Keratinocyte (primary cell): ENCODE measurements around the gene INSIG1. TPM values are rescaled to one million over a fixed set of nuclear protein-coding genes. Genes with fewer than 3 reads are reported as not detected.

Source experiments
- DNase-seq: peaks from one replicate; pipeline ENCODE4 v3.0.0-alpha.2; 2011; ENCODE audit warnings: low read depth, missing footprints, low spot score
- FAIRE-seq: peaks from 2 replicates; lab custom pipeline; 2011; peaks lifted over from hg19 to GRCh38; lab: Jason Lieb, UNC
- H2AFZ ChIP-seq: 2 replicates; pipeline ENCODE4 v1.6.0; 2012; ENCODE audit warnings: low read length, control low read depth, inconsistent platforms; ENCODE audit not compliant: control insufficient read depth
- H3K27ac ChIP-seq: 2 replicates; pipeline ENCODE4 v1.5.1; 2011; ENCODE audit warnings: low read length; ENCODE audit not compliant: control insufficient read depth, insufficient read depth
- H3K27me3 ChIP-seq: 3 replicates; pipeline ENCODE4 v1.6.0; 2011; ENCODE audit warnings: low read length; ENCODE audit not compliant: control insufficient read depth, insufficient read depth; ENCODE audit errors: extremely low read depth
- H3K36me3 ChIP-seq, 2 experiments: 2 replicates in 1 of 2; 3 replicates in 1 of 2; pipeline ENCODE4 v1.5.1; 2011; ENCODE audit warnings: low read length in 2 of 2, mild to moderate bottlenecking in 1 of 2; ENCODE audit not compliant: control insufficient read depth in 2 of 2, insufficient read depth in 2 of 2; ENCODE audit errors: extremely low read depth in 1 of 2
- H3K4me1 ChIP-seq: 3 replicates; pipeline ENCODE4 v1.5.1; 2011; ENCODE audit warnings: low read length; ENCODE audit not compliant: control insufficient read depth, insufficient read depth; ENCODE audit errors: extremely low read depth
- H3K4me2 ChIP-seq: 3 replicates; pipeline ENCODE4 v1.6.0; 2011; ENCODE audit warnings: low read depth, low read length; ENCODE audit not compliant: control insufficient read depth, insufficient read depth; ENCODE audit errors: extremely low read depth
- H3K4me3 ChIP-seq, 3 experiments: fragments of 200-600 bp in 1 of 3; sonication (generic) in 1 of 3; 2 replicates in 2 of 3; 3 replicates in 1 of 3; pipeline ENCODE4 v1.5.1; 2011 to 2016; ENCODE audit warnings: low read length in 3 of 3, mild to moderate bottlenecking in 3 of 3, control low read depth in 2 of 3, inconsistent platforms in 1 of 3, low read depth in 1 of 3, mixed read lengths in 1 of 3, mixed run types in 1 of 3, moderate library complexity in 1 of 3; ENCODE audit not compliant: control insufficient read depth in 2 of 3, insufficient read depth in 2 of 3; ENCODE audit errors: extremely low read depth in 1 of 3
- H3K79me2 ChIP-seq: 2 replicates; pipeline ENCODE4 v1.6.0; 2012; ENCODE audit warnings: low read length; ENCODE audit not compliant: control insufficient read depth, insufficient read depth
- H3K9ac ChIP-seq: 3 replicates; pipeline ENCODE4 v1.6.0; 2011; ENCODE audit warnings: low read length; ENCODE audit not compliant: control insufficient read depth, insufficient read depth; ENCODE audit errors: extremely low read depth
- H3K9me1 ChIP-seq: 3 replicates; pipeline ENCODE4 v1.6.0; 2011; ENCODE audit warnings: low read length; ENCODE audit not compliant: control insufficient read depth, insufficient read depth; ENCODE audit errors: extremely low read depth
- H3K9me3 ChIP-seq: 2 replicates; pipeline ENCODE4 v1.5.1; 2012; ENCODE audit warnings: low read depth, low read length; ENCODE audit not compliant: control insufficient read depth
- H4K20me1 ChIP-seq: 3 replicates; pipeline ENCODE4 v1.6.0; 2011; ENCODE audit warnings: low read length; ENCODE audit not compliant: control insufficient read depth, insufficient read depth; ENCODE audit errors: extremely low read depth
- CTCF ChIP-seq, 3 experiments: IDR thresholded peaks in 1 of 3; conservative IDR thresholded peaks in 1 of 3; optimal IDR thresholded peaks in 1 of 3; 2 replicates in 2 of 3; 3 replicates in 1 of 3; pipeline versions ENCODE3 to v1.5.1; 2011; ENCODE audit warnings: low read length in 3 of 3, mild to moderate bottlenecking in 3 of 3, moderate library complexity in 2 of 3, control low read depth in 1 of 3, inconsistent platforms in 1 of 3; ENCODE audit not compliant: insufficient read depth in 2 of 3; ENCODE audit errors: extremely low read depth in 1 of 3
- EZH2 ChIP-seq: IDR thresholded peaks from one replicate; pipeline ENCODE4 v1.6.1; 2012; ENCODE audit warnings: inconsistent platforms, mild to moderate bottlenecking, low read length, moderate library complexity
- dilution Hi-C: fragments of 300-500 bp; cut with MboI; formaldehyde crosslinking; loops from one replicate; pipeline ENCODE4 v1.7.0; 2020; ENCODE audit warnings: low sequenced_read_pairs; ENCODE audit not compliant: extremely low pct_ligation_motif_present
- polyA plus RNA-seq, 5 experiments: library from polyadenylated mRNA; depleted of rRNA in 3 of 5; stranded (reverse) in 3 of 5; stranded (forward) in 1 of 5; unstranded in 1 of 5; fragments of >200 nt; gene quantifications; 1 replicate in 1 of 5; 2 replicates in 3 of 5; 3 replicates in 1 of 5; pipeline versions ENCODE4 v1.2.1 to v1.2.3, GENCODE V29; 2011 to 2012; ENCODE audit warnings: missing spikeins in 2 of 5, low read depth in 1 of 5, low replicate concordance in 1 of 5

INSIG1 gene
- polyA plus RNA-seq, 1 donor (not counting 4 experiments of a cell fraction or from before 2014, with no cell fraction given): 104 TPM

- H2AFZ ChIP-seq: no peak overlapping the region
- no peaks in the 10 kb centered on the region for H3K4me1 ChIP-seq
- no peak overlapping the region for H3K4me2 ChIP-seq
- H3K9me3 ChIP-seq: no peaks in the 10 kb centered on the region
- H4K20me1 ChIP-seq: no peaks in the 10 kb centered on the region
- no peak for TF ChIP-seq EZH2
- TF ChIP-seq CTCF (optimal IDR thresholded peaks at IDR 0.05 in 1 of 3, IDR thresholded peaks at IDR 0.05 in 1 of 3, conservative IDR thresholded peaks at IDR 0.05 in 1 of 3; ENCODE audit: extremely low read depth in 1 of 3, insufficient read depth in 2 of 3, low read length in 3 of 3): no peak
- no peak for DNase-seq
- H3K27me3 ChIP-seq: no peaks in the 10 kb centered on the region
- H3K9ac ChIP-seq: no peak overlapping the region
- no peak overlapping the region for H3K27ac ChIP-seq
- H3K9me1 ChIP-seq: no peaks in the 10 kb centered on the region
- no peak for FAIRE-seq
- no peaks in the 10 kb centered on the region for H3K79me2 ChIP-seq
- no peaks in the 10 kb centered on the region for H3K36me3 ChIP-seq
- dilution Hi-C loops: no loop called here
- no peak overlapping the region for H3K4me3 ChIP-seq
Observed at GRCh38 chr7:155329225-155329624, 31.5 kb downstream of the INSIG1 start.

GRCh38 chr7:155331396-155331795, 33.7 kb downstream of the INSIG1 start:
- FAIRE-seq: no peak
- dilution Hi-C loops: no loop called here
- no peaks in the 10 kb centered on the region for H3K27me3 ChIP-seq
- H3K9me3 ChIP-seq: no peaks in the 10 kb centered on the region
- no peaks in the 10 kb centered on the region for H3K79me2 ChIP-seq
- H3K4me1 ChIP-seq: no peaks in the 10 kb centered on the region
- H3K9me1 ChIP-seq: no peaks in the 10 kb centered on the region
- no peak overlapping the region for H3K4me3 ChIP-seq
- no peak for DNase-seq
- H3K27ac ChIP-seq: no peak overlapping the region
- H3K4me2 ChIP-seq: no peak overlapping the region
- H3K9ac ChIP-seq: no peak overlapping the region
- no peaks in the 10 kb centered on the region for H3K36me3 ChIP-seq
- no peaks in the 10 kb centered on the region for H4K20me1 ChIP-seq
- TF ChIP-seq EZH2: no peak
- H2AFZ ChIP-seq: no peak overlapping the region
